Measurements from ENCODE around the gene MED8. TPM values are rescaled to one million over a fixed set of nuclear protein-coding genes. Genes with fewer than 3 reads are reported as not detected.

Gene MED8
- total RNA-seq, 1 experiment from 2014 or later: 39.3 TPM

DNA sequence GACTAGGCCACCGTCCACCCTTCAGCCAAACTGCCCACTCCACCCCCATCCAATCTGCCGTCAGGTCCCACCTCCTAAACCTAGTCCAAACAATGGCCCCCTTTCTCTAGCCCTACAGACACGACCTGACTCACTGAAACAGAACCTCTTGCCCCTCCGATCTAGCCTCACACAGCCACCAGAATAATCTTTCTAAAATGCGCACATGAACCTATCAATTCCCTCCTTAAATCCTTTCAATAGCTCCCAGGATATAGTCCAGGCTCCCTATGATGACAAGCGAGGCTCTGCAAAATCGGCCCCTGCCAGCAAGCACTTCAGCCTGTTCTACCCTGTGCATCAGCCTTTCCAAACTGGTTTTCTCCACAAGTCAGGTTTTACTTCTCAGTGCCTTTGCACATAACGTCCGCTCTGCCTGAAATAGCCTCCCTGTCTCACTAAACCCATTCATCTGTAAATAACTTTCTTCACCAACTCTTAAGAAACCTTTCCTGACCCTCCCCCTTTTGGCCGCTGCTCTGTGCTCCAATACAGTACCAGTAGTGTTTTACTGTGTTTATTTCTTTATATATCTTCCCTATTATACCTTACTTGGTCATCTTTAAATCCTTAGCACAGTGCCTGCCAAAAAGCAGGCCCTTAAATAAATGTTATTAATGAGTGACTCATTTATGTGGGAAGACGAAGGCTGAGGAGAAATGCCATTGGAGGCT lies 39.9 kb downstream of the MED8 start:
- Histone ChIP-seq H3K27me3 (no peaks in the 10 kb centered on the region), H3K4me1 (no peaks in the 10 kb centered on the region), H3K9me3 (replicated peaks) (no peaks in the 10 kb centered on the region), H3K4me3 (peak overlapping the region; percentile 57), H3K27ac (no peak overlapping the region), H3K36me3 (no peaks in the 10 kb centered on the region)
- no peak for DNase-seq

DNA sequence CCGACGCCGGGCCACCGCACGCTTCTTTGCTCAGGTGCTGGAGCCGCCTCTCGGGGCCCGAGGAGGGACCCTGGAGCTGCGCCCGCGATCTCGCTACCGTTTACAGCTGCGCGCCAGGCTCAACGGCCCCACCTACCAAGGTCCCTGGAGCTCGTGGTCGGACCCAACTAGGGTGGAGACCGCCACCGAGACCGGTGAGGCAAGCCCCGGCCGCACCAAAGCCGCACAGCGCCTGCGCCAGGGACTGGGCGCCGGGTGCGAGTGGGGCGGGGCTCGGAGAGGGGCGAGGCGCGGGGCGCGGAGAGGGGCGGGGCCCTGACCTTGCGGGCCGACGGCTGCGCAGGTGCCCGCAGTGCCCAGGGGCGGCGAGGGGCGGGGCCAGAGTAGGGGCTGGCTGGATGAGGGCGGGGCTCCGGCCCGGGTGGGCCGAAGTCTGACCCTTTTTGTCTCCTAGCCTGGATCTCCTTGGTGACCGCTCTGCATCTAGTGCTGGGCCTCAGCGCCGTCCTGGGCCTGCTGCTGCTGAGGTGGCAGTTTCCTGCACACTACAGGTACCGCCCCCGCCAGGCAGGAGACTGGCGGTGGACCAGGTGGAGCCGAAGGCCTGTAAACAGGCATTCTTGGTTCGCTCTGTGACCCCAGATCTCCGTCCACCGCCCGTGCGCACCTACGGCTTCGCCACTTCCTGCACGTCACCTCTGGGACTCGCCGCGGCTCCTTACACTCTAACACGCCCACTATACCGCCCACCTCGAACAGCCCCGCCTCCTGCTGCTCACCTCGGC lies 40.6 kb downstream of the MED8 start:
- Histone ChIP-seq H3K4me1 (no peaks in the 10 kb centered on the region), H3K36me3 (no peaks in the 10 kb centered on the region), H3K9me3 (replicated peaks) (no peaks in the 10 kb centered on the region), H3K27ac (no peak overlapping the region), H3K4me3 (peak overlapping the region; percentile 57), H3K27me3 (no peaks in the 10 kb centered on the region)
- peak; percentile 59 to 69 for DNase-seq

DNA sequence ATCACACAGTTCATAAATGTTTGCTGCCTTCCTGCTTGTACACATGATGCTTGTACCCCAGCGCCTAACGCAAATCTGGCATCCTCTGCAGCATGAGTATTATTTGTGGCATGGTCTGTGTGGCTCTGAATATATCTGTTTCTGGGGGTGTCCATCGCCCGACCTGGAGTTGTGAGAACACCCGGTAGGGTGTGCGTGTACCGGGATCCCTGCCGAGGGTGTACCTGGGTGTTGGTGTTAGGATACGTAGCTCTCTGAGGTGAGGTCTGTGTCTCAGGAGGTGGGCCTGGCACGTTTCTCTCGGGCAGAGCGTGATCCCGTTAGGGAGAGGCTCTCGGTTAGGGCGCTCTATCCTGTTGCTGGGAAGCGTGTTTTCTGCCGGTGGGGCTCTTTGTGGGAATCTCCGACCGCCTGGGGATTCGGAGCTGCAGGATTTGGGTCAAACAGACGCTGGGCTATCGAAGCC lies 41.2 kb downstream of the MED8 start:
- H3K4me3 ChIP-seq: peak overlapping the region; percentile 57
- H3K27ac ChIP-seq: no peak overlapping the region
- H3K9me3 ChIP-seq (replicated peaks): no peaks in the 10 kb centered on the region

DNA sequence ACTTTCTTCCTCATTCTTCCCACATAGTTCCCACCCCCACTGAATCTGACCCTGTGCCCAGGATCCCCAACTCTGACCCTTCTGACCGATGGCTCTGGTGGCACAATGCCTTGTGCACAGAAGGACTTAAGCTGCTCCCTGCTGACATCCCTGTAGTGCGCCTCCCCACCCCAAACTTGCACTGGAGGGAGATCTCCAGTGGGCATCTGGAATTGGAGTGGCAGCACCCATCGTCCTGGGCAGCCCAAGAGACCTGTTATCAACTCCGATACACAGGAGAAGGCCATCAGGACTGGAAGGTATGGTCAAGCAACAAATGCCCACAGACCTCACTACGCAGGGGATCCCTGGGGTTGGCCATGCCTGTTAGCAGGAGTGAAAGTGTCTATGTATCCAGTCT lies 43.0 kb downstream of the MED8 start:
- Histone ChIP-seq H3K4me3 (no peak overlapping the region), H3K36me3 (no peaks in the 10 kb centered on the region), H3K27me3 (no peaks in the 10 kb centered on the region), H3K27ac (no peak overlapping the region), H3K9me3 (replicated peaks) (no peaks in the 10 kb centered on the region), H3K4me1 (no peaks in the 10 kb centered on the region)
- no peak for DNase-seq

More for the DNA sequence above, 41.2 kb downstream of the MED8 start:
- Histone ChIP-seq H3K36me3 (no peaks in the 10 kb centered on the region), H3K4me1 (no peaks in the 10 kb centered on the region), H3K27me3 (no peaks in the 10 kb centered on the region)
- DNase-seq: no peak

DNA sequence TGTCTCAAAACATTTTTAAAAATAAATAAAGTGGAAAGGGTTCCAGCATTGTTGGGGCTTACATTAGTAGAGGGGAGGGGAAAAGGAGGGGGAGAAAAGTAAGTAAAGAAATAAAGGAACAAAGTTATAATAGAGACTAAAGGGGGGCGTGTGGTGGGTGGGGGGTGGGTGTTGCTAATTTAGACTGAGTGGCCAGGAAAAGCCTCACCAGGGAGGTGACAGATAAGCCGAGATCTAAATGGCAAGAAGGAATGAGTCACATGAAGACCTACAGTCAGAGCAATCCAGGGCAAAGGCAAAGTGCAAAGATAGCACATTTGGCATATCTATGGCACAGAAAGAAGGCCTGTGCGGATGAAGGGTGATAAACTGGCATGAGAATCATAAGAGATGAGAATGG lies 44.5 kb downstream of the MED8 start:
- no peaks in the 10 kb centered on the region for H3K4me1 ChIP-seq
- no peak overlapping the region for H3K27ac ChIP-seq
- no peaks in the 10 kb centered on the region for H3K36me3 ChIP-seq
- DNase-seq: no peak
- H3K27me3 ChIP-seq: no peaks in the 10 kb centered on the region
- no peaks in the 10 kb centered on the region for H3K9me3 ChIP-seq (replicated peaks)
- no peak overlapping the region for H3K4me3 ChIP-seq

DNA sequence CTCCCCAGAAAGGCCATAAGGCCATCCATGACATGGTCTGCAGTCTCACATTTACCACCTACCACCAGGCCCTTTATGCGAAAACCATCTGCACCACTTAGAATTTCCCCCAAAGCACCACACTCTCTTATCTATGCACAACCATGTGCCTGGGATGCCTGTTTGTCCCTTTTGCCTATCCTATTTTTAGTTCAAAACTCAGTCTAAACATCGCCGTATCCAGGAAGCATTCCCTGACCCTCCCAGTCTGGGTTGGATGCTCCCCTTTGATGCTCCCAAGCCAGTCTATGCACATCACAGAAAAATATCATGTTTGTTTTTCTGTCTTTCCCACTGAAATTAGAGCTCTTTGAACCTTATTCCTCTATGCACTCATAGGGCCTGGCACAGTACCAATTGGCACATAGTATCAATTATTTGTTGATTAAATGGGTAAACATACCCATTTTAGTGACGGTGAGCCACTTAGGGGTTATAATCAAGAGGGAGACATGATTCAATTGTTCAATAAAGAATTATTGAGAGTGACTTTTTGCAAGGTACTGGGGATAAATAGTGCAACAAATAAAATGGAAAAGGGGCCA lies 45.2 kb downstream of the MED8 start:
- Histone ChIP-seq H3K9me3 (replicated peaks) (no peaks in the 10 kb centered on the region), H3K4me1 (no peaks in the 10 kb centered on the region), H3K27me3 (no peaks in the 10 kb centered on the region), H3K4me3 (no peak overlapping the region), H3K36me3 (no peaks in the 10 kb centered on the region), H3K27ac (no peak overlapping the region)
- no peak for DNase-seq

DNA sequence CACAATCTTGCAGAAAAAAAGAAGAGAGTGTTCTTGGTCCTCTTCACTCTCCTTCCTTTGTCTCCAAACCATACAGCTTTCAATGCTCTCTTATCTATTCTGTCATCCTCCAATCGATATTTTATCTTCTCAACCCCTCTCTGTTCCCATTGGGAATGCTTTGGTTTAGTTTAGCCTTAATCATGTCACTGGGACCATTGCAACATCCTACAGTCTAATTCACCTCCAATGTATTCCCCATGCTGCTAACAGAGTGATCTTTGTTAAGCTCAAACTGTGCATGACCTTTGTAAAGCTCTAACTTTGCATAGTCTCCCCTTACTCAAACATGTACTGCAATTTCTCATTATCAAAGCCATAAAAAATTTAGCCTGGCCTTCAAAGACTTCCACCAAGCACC lies 49.0 kb downstream of the MED8 start:
- Histone ChIP-seq H3K27me3 (no peaks in the 10 kb centered on the region), H3K9me3 (replicated peaks) (no peaks in the 10 kb centered on the region), H3K36me3 (no peaks in the 10 kb centered on the region), H3K4me1 (no peaks in the 10 kb centered on the region), H3K27ac (no peak overlapping the region), H3K4me3 (no peak overlapping the region)
- no peak for DNase-seq

DNA sequence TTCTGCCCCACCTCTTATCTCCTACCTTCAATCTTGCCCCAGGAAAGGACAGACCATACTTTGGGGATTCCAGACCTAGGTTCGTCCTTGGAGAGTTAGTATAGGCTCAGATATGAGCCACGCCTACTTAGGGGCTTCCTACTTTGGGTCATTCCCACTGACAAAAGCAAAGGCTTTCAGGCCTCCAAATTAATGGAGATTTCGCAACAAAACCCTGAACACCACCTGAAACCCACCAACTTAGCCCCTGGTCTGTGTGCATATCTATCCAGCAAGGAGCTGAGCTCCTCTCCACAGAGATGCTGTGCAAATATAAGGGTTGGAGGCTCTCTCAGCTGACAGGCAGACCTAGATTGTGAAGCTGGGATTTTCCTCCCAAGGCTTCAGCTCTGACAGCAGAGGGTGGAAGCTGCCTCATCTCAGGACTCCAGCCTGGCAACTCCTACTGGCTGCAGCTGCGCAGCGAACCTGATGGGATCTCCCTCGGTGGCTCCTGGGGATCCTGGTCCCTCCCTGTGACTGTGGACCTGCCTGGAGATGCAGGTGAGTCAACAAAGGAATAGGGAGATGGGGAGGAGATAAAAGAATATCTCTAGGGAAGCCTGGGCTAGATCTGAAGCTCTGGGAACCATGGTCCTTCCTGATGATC lies 49.9 kb downstream of the MED8 start:
- H3K4me3 ChIP-seq: no peak overlapping the region
- H3K9me3 ChIP-seq (replicated peaks): no peaks in the 10 kb centered on the region
- no peak overlapping the region for H3K27ac ChIP-seq
- H3K36me3 ChIP-seq: no peaks in the 10 kb centered on the region
- H3K4me1 ChIP-seq: no peaks in the 10 kb centered on the region
- H3K27me3 ChIP-seq: no peaks in the 10 kb centered on the region
- DNase-seq: no peak

DNA sequence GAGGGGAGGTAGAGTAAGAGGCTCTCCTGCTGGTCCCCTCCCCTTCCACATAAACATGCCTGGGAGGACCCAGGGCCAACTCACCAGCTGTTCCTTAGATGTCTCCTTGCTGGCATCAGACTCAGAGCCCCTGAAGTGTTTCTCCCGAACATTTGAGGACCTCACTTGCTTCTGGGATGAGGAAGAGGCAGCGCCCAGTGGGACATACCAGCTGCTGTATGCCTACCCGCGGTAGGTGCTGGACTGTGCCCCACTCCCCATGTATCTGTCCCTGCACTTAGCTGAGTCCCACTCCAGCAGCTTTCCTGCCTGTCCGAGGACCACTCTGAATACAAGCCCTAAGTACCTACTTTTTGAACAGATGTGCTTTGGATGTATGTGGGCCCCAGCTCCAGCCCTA lies 51.6 kb downstream of the MED8 start:
- Histone ChIP-seq H3K4me1 (no peaks in the 10 kb centered on the region), H3K36me3 (no peaks in the 10 kb centered on the region), H3K27ac (no peak overlapping the region), H3K27me3 (no peaks in the 10 kb centered on the region), H3K4me3 (no peak overlapping the region), H3K9me3 (replicated peaks) (no peaks in the 10 kb centered on the region)
- no peak for DNase-seq

DNA sequence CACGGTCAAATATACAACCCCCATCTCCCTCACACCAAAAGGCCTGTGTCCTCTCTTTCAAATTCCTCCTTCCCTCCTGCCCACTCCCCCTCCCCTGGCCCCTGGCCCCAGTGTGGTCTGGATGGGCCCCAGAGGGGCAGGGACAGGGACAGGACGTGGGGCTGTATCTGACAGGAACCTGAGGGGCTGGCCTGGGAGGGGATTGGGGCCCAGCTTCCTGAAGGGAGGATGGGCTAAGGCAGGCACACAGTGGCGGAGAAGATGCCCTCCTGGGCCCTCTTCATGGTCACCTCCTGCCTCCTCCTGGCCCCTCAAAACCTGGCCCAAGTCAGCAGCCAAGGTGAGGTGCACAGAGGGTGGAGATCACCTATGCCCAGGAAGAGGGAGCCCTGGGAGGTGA lies 52.0 kb downstream of the MED8 start, which contains the start of gene MPL:
Gene MPL (plus strand): TSS at position 231 of the 400 bp plus-strand sequence. CDS start 31 bp downstream, at position 262.
- H3K4me1 ChIP-seq: no peaks in the 10 kb centered on the region
- DNase-seq: no peak
- no peaks in the 10 kb centered on the region for H3K9me3 ChIP-seq (replicated peaks)
- no peak within 1 kb of the TSS for H3K27ac ChIP-seq
- no peaks in the 10 kb centered on the region for H3K27me3 ChIP-seq
- H3K36me3 ChIP-seq: no peaks in the 10 kb centered on the region
- H3K4me3 ChIP-seq: no peak within 1 kb of the TSS

DNA sequence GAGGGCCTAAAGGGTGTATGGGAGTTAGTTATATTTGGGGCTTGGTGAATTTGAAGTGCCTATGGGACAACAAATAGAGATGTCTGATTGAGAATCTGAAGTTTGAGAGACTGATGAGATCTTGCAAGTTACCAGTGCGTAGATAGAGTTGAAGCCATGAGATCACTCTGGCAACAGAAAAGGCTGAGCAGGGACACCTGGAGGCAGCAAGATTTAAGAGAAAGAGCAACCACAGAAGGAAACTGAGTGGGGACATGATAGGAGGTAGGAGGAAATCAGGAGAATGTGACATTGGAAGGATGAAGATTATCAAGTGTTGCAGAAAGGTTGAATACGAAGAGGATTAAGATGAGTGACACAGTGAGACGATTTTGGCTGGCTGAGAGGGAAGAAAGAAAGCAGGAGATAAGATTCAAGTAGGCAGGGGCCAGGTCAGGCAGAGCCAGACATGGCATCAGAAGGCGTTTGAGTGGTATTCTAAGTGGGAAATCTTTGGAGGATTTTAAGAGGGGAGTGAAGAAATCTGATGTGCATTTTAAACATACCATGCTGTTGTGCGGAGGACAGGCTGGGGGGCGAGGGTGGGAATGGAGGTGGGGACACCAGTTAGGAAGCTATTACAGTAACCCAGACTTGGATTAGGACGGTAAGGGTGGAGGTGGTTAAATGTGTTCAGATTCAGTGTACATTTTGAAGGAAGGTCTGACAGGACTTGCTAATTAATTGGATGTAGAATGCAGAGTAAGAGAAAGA lies 55.0 kb downstream of the MED8 start:
- Histone ChIP-seq H3K4me3 (no peak overlapping the region), H3K27me3 (no peaks in the 10 kb centered on the region), H3K36me3 (no peaks in the 10 kb centered on the region), H3K4me1 (no peaks in the 10 kb centered on the region), H3K9me3 (replicated peaks) (no peaks in the 10 kb centered on the region), H3K27ac (no peak overlapping the region)
- no peak for DNase-seq
